GM18870 (cell line): ENCODE data around the gene CPLX1.
"Not testable (repeated sequence)": the region's sequence is repeated elsewhere in the genome, so short reads cannot be mapped to it uniquely, and the experiment has no call there.

ENCODE experiments used
- ATAC-seq: cut with Tn5 transposase; IDR thresholded peaks from one replicate; pipeline ENCODE4 v1.9.1; 2021; ENCODE audit warnings: moderate library complexity; ENCODE audit not compliant: unreplicated experiment

The CPLX1 gene

DNA sequence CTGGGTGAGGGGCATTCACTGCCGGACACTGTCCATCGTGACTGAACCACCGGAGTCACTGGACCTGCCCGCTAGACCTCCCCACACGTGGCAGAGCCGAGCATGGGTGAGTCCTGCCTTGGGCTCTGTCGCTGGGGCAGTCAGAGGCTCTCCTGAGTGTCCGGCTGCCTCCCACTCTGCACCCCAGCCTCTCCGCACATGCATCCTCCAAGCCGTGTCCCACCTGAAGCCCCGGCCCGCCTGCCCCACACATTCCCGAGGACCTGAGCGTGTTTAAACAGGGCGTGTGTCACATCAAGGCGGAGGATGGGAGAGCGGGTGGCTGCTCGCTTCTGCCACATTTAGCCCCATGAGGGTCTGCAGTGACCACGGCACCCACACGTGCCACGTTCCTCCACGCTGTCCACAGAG, 4.7 kb downstream of the CPLX1 start:
- ATAC-seq: no peak

DNA sequence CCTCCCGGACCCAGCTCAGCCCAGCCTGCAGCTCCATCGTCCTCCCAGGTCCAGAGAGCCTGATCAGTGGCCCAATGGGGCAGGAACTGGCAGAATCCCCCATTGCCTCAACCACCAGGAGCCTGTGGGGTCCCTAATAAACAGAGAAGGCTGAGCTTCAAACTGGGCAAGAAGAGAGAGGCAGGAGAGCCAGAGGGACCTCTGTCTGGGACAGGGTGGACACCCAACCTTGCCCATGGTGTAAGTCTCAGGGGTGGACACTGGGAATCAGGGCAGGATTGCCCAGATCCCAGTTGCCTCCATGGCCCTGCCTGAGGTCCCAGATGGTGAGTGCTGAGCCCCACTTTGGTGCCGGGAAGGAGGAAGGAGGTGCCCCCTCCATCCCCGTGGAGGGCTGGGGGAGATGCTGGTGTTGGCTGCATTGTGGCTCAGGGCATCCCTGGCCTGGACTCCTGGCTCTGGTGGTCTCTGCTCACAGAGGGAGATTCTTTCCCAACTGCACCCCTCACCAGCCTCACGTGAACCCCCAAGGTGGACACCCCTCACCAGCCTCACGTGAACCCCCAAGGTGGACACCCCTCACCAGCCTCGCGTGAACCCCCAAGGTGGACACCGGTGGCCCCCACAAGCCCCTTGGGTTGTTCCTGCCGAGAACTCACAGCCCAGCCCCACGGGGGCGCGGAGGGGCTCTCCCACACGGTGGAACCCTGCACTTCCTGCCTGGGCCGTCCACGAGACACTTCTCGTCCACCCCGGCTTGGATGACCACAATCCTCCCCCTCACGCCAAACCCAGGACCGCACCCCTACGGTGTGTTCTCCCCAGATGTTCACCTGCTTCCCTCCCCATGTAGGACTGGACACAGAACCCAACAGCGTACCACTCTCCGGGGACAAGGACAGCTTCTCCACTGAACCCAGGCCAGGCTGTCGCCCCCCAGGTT, 5.4 kb downstream of the CPLX1 start:
- ATAC-seq: no peak

DNA sequence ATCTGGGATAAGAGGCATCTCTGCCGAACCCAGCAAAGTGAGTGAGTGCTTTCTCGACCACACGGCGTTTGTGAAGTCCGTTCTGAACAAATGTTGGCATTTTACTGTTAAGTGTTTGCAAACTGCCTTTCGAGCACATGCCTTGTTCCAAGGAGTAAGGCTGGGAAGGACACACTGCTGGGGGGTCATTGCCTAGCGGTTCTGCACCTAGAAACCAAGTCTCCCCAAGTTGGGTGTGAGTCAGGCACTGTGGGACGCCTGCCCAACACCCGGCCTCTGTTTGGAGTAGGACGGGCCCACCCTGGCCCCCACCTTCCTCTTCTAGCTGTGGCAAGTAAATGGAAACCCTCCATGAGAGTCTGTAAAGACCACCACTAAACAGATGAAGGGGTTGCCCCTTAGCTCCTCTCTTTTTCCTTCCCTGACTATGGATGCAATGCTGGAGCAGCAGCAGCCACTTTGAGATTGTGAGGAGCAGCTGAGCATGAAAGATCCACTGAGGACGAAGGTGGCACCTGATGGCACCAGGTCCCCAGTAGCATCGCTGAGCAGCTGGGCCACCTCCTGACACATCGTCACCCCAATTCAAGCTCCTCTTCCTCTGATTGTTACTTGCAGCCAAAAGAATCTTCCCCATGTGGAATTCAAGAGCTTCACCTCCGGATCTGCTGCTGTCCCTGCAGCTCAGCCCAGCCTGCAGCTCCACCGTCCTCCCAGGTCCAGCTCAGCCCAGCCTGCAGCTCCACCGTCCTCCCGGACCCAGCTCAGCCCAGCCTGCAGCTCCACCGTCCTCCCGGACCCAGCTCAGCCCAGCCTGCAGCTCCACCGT, 6.3 kb downstream of the CPLX1 start:
- no peak for ATAC-seq

DNA sequence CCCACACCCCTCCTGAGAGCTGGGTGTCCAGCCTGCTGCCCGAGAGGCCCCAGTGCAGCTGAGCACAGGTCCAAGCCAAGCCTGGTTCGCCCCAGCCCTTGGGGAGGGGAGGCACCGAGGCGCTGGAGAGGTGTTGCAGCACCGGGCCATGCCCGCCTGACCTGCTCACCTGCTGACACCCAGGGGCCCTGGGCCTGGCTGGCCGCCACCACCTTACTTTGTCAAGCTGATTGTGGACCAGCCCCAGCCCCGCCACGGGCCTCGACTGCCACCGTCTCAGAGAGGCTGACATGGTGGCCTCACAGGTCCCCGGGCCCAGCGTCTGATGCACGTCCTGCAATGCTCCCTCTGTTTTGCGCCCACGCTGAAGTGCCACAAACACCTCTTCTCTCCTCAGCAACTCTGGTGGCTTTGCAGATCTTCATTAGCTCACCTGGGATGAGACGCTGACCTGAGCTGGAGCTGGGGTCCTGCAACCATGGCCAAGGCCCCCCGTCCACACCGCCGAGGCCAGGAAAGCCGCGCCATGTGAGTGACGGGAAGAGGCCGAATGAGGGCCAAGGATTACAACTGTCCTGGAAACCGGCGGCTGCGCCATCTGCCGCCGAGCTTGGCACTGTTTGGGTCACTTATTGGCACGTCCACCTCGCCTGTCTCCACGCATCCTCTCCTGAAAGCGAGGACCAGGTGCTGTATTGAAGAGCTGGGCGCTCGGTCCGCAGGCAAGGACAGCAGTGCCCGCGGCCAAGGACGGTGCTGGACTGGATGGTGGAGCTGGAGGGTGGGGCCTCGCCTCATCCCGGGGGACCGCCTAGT, 7.6 kb downstream of the CPLX1 start:
- no peak for ATAC-seq

DNA sequence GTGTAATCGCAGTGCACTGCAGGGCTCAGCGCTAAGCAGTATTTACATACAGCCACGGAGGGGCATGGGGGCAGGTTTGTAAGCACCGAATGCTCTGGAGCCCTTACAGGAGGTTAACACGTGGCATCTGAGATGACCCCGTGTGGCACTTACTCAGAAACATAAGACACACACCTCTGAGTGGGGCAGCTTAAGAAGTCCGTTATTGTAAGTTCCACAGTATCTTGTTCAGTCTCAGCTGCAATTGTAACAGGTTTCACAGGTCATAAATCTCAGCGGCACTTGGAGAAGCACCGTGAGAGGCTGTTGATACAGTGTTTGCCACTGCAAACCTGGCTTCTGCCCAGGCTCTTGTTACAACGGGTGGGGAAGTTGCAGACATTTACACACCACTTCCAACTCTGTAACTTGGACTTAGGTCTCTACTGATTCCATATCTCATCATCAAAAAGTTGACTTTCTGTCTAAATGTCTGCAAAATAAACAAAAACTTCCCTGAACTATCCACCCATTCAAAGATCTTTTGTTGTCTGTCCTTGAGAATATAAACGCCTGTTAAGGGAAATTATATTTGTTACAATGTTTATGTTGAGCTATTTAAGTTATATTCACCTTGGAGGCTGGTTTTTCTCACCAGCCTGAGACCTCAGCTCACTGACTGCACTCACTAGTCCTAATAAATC, 10.3 kb downstream of the CPLX1 start:
- ATAC-seq: no peak

DNA sequence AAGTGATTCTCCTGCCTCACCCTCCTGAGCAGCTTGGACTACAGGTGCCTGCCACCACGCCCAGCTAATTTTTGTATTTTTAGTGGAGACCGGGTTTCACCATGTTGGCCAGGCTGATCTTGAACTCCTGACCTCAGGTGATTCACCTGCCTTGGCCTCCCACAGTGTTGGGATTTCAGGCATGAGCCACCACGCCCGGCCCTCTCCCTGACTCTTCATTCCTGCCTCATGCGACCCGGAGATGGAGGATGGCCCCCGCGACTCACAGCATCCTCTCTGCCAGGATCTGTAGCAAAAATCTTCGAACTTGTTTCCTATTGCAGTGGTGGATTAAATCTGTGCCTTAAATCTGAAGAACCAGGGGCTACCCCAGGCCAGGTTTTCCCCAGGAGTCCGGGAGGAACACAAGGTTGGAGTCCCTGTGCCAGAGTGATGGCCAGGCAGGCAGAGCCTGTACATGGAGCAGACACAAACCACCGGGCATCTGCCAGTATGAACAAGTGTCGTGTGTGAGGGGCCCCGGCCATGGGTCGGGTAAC, 11.5 kb downstream of the CPLX1 start:
- ATAC-seq: no peak

DNA sequence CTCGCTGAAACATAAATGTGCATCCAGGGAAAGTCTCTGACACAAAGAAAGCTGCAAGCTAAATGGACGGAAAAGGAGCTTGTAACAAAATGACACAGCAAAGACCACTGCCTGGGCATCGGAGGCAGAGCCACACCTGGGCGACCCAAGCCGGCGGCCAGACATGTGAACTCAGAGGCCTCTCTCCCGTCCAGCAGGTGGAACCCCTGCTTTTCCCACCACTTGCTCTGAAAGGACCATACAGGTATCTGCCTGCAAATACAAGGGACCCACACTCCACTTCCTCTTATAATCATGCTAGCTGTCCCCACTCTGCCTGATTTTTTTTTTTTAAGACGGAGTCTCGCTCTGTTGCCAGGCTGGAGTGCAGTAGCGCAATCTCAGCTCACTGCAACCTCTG, 12.0 kb downstream of the CPLX1 start:
- no peak for ATAC-seq

DNA sequence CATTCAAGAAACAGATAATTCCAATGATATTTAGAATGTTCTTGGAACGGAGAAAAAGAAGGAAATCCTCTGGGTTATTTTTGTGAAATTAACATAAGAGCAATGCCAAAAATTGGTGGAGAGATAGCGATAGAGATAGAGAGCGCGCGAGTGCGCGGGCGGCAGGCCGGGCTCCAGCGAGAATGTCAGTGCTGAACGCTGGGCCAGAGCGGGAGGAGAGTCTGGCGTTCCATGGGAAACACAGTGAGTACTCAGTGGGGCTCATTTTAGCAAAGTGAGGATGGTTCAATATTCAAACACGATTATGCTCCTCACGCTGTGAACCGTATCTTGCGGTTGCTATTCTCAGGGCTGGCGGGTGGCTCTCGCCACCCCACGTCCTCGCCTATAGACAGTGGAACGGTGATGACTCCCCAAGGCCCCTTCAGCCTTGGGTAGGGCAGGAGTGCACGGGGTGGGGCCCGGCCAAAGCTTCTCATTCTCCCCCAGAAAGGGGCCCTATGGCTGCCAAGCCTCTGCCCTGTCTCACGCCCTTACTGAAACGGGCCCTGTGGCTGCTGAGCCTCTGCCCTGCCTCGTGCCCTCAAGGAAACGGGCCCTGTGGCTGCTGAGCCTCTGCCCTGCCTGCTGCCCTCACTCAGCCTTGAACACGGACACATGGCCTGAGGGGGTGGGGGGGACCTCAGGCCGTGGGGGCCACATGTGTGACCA, 16.9 kb downstream of the CPLX1 start:
- ATAC-seq: no peak

DNA sequence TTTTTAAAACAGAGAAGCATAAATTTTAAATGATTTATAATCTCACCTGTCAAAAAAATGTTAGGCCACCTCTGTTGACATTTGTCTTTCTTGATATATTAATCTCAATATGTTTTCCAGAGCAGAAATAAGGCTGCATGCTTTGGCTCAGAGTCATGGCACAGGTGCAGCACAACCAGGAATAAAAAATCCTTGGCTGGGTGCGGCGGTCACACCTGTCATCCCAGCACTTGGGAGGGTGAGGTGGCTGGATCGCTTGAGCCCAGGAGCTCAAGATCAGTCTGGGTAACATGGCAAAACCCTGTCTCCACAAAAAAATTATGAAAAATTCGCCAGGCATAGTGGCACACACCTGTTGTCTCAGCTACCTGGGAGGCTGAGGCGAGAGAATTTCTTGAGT, 18.1 kb downstream of the CPLX1 start:
- ATAC-seq: no peak

DNA sequence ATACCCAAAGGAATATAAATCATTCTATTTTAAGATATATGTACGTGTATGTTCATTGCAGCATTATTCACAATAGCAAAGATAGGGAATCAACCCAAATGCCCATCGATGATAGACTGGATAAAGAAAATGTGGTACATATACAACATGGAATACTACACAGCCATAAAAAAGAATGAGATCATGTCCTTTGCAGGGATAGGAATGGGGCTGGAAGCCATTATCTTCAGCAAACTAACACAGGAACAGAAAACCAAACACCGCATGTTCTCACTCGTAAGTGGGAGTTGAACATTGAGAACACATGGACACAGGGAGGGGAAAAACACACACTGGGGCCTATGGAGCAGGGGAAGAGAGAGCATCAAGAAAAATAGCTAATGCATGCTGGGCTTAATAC, 18.9 kb downstream of the CPLX1 start:
- ATAC-seq: not testable (repeated sequence)

DNA sequence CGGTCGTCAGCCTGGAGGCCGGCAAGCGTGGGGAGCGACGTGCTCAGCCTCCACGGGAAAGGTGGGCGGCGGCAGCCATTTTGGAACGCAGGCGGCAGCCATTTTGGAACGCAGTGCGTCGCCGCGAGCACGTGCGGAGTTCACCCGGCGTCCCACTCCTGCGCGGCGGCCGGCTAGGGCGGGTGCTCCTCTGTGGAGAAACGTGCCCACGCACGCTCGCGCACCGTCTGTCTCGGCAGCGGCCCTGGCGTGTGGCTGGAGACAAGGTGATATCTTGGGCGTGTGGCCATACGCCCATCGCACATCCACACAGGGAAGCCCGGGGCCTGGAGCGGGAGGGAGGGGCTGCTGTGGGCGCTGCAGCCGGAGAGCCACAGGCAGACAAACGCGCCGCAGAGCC, 21.1 kb downstream of the CPLX1 start:
- ATAC-seq: no peak

DNA sequence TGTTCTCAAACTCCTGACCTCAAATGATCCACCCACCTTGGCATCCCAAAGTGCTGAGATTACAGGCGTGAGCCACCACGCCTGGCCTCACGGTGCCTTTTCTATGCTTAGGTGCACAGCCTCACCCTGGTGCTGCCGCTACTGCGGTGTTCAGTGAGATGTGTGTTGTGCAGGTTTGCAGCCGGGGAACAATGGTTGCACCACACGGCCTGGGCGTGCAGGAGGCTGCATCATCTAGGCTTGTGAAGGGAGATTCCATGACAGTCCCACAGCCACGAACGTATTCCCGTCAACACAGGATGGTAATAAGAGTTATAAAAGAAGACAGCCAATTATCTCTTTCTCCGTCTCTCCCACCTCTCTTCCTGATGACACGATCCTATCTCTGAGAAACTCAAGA, 22.0 kb downstream of the CPLX1 start:
- ATAC-seq: no peak

DNA sequence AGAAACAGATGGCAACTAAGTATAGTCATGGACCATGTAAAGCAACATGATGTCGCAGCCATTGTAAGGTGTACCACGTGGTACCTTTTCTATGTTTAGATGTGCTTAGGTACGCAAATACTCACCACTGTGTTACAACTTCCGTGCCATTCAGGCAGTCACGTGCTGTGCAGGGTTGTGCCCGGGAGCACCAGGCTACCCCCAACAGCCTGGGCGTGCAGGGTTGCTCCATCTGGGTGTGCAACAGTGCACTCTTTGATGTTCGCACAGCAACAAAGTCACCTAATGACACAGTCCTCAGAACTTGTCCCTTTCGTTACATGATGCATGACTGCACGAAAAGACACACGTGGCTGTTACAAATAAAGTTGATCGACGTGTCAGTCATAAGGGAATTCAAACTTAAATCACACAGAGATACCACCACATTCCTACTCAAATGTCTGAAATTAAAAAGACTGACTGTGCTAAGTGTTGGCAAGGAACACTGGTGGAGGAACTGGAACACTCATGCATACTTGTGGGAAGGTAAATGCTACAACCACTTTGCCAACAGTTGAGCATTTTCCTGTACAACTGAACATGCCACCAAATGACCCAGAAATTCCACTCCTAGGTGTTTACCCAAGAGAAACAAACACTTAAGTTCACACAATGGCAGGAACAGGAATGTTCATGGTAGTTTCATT, 24.3 kb downstream of the CPLX1 start:
- ATAC-seq: no peak

DNA sequence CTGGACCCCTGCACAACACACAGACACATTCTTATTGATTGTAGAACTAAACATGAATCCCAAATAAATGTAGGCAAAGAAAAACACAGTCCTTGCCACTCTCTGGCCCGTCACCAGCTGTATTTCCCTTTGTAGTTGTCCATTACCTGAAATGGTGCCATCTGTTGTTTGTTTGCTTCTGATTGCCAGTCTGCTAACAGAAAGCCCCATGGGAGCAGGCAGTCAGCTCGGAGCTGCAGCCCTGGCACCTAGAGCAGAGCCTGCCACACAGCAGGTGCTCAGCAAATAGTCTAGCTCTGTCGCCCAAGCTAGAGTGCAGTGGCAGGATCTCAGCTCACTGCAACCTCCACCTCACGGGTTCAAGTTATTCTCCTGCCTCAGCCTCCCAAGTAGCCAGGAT, 28.9 kb downstream of the CPLX1 start:
- ATAC-seq: no peak

DNA sequence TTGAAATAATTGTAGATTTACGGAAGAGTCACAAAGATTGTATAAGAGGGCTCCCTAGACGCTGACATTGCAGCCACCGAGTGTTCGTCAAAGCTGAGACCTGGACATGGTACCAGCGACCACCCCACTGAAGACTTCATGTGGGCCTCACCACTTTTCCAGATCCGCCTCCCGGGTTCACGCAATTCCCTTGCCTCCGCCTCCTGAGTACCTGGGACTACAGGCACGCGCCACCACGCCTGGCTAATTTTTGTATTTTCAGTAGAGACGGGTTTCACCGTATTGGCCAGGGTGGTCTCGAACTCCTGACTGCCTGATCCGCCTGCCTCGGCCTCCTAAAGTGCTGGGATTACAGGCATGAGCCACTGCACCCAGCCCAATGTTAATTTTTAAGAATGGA, 29.7 kb downstream of the CPLX1 start:
- no peak for ATAC-seq

DNA sequence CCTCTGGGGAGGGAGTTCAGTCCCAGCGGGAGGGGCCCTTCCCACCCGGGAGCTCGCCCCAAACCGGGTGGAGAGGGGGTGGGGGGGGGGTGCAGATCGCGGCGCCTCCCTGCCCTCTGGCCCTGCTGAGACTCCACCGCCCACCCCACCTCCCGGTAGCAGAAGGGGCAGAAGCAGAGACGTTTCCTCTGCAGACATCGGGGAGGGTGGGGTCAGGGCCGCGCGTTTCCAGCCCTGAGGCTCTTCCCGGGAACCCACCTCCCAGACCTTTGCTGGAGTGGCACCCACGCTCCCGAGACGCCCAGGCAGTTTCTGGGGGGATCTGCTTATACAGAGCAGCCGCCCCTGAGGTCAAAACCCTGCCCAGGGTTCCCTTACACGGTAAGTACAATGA, 30.2 kb downstream of the CPLX1 start:
- ATAC-seq: no peak

DNA sequence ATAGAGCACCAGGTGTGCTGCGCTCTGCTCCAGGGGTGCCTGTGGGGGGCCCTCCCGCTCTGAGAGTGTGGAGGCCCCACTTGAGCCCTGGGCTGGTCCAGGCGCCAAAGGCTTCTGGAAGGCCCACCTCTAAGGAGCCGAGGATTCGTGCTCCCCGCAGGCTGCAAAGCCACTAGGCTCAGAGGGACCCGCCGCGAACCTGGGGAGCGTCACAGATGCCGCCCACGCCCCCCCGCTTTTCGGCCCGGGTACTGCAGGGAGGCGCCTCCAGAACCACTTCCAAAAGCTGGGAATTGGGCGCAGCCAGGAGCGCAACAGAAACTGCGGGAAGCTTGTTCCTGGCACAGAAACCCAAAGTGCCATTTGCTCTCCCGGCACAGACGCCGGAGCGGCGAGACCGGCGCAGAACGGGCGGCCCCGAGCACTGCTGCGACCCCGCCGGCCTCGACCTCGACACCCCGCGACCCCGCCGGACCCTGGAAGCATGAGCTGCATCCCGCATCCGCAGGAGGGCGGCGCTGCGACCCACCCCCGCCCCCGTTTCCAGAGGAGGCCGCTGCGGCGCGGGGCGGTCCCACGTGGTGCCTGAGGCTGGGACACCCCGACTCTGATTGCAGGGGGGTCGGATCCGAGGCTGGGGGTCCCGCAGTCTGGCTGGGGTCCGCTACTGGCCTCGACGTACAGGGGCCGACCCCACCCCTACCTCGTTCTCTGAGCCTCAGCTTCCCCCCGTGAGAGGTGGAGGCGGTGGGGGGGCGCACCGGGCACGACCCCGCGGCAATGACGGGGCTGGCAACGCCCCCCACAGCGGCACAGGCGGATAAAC, 30.8 kb downstream of the CPLX1 start:
- ATAC-seq: no peak

DNA sequence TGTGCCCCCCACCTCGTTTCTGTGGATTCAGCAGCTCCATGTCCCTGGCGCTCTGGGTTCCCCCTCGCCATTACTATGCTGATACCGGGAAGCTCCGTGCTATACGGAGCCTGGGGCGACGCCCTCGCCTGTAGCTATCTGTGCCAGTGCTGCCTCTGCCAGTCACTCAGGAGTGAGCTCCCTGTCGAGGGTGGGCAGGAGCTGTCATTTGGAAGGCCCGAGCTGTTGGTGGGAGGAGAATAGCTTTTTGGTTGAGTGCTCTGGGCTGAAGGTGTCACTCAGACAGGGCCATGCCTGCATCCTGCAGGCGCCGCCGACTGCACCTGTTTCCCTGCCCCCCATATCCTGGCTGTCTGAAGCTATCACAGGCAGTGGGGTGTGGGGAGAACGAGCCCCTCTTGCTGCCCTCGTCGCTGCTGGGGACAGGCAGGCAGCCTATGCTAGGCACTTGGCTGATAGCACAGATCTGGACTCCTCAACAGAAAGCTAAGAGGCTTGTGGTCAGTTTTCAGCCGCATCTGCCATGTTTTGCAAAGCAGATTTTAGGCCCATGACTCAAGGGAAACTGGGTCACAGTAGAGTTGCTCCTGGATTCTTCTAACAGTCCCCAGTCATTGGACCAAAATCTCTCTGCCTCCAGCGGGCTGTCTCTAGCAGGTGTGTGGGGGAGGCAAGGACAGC, 31.8 kb downstream of the CPLX1 start:
- no peak for ATAC-seq
